Calu3 (cell line): ENCODE results near the gene GAS7. TPM values are rescaled to one million over a fixed set of nuclear protein-coding genes. Genes with fewer than 3 reads are reported as not detected.
"Not testable (repeated sequence)": the region's sequence is repeated elsewhere in the genome, so short reads cannot be mapped to it uniquely, and the experiment has no call there.

Experiments
- BruUV-seq: library from RNA; stranded (reverse); fragments of 400-500 nt; replicated peaks from 2 replicates; lab custom pipeline; 2021; lab: Mats Ljungman, UMichigan
- CTCF ChIA-PET: fragments of 300-600 bp; sonication (Branson Sonifier 250); formaldehyde crosslinking; loops from one replicate; lab custom pipeline; 2022; ENCODE audit warnings: antibody characterized with exemption; lab: Charles Lee
- DNase-seq: peaks from one replicate; pipeline ENCODE4 v3.0.0; 2022
- H3K27ac Mint-ChIP-seq: one replicate; pipeline ENCODE4 v1.8.0; 2022; ENCODE audit warnings: mixed read lengths; ENCODE audit not compliant: unreplicated experiment
- H3K27me3 Mint-ChIP-seq: one replicate; pipeline ENCODE4 v1.8.0; 2022; ENCODE audit warnings: mixed read lengths; ENCODE audit not compliant: unreplicated experiment
- H3K36me3 Mint-ChIP-seq: one replicate; pipeline ENCODE4 v1.8.0; 2022; ENCODE audit warnings: mild to moderate bottlenecking, moderate library complexity, mixed read lengths; ENCODE audit not compliant: insufficient read depth, unreplicated experiment
- H3K4me1 Mint-ChIP-seq: one replicate; pipeline ENCODE4 v1.8.0; 2022; ENCODE audit warnings: mild to moderate bottlenecking, low read depth, mixed read lengths; ENCODE audit not compliant: unreplicated experiment
- H3K4me3 Mint-ChIP-seq: one replicate; pipeline ENCODE4 v1.8.0; 2022; ENCODE audit warnings: mild to moderate bottlenecking, low read depth, moderate library complexity, mixed read lengths; ENCODE audit not compliant: unreplicated experiment
- H3K9me3 Mint-ChIP-seq: one replicate; pipeline ENCODE4 v1.8.0; 2022; ENCODE audit warnings: low read depth, mixed read lengths; ENCODE audit not compliant: unreplicated experiment
- CTCF ChIP-seq: fragments of 200-600 bp; IDR thresholded peaks from one replicate; pipeline ENCODE4 v1.8.0; 2022; ENCODE audit warnings: antibody characterized with exemption; ENCODE audit not compliant: unreplicated experiment
- intact Hi-C: fragments of 100-400 bp; cut with micrococcal nuclease; formaldehyde crosslinking; loops from one replicate; pipeline ENCODE4 v1.10.0; 2022; ENCODE audit not compliant: unreplicated experiment
- total RNA-seq: library from RNA; stranded (reverse); gene quantifications from 2 replicates; pipeline ENCODE4 v1.2.3, GENCODE V29; 2022

The GAS7 gene
- total RNA-seq, 1 experiment from 2014 or later: 0.42 TPM

- no TSS peak for BruUV-seq
- DNase-seq: no peak
- Mint-ChIP-seq H3K9me3 (no peaks in the 10 kb centered on the region), H3K4me1 (no peaks in the 10 kb centered on the region), H3K4me3 (no peak overlapping the region), H3K27ac (no peak overlapping the region), H3K27me3 (no peaks in the 10 kb centered on the region), H3K36me3 (peaks cover 5% of the 10 kb centered on the region)
- no peak for TF ChIP-seq CTCF
- intact Hi-C loops: loop anchor here (10.0 kb wide), 1 partner anchor 689 kb away; no protein-coding TSS in a partner anchor
- CTCF ChIA-PET: interaction anchor here (1.0 to 1.2 kb wide), 3 partner anchors 57 to 691 kb away, joined by 3 to 5 read pairs (median 4); no protein-coding TSS in a partner anchor
These were observed 272.9 kb downstream of the GAS7 start for GRCh38 chr17:9925457-9925856.

GRCh38 chr17:9924735-9925191 lies 273.6 kb downstream of the GAS7 start:
- H3K36me3 Mint-ChIP-seq: peaks cover 5% of the 10 kb centered on the region
- H3K4me3 Mint-ChIP-seq: no peak overlapping the region
- H3K4me1 Mint-ChIP-seq: no peaks in the 10 kb centered on the region
- no peaks in the 10 kb centered on the region for H3K9me3 Mint-ChIP-seq
- BruUV-seq: no TSS peak
- intact Hi-C loops: loop anchor here (10.0 kb wide), 1 partner anchor 690 kb away; no protein-coding TSS in a partner anchor
- TF ChIP-seq CTCF: no peak
- peak; percentile 32 for DNase-seq
- no peak overlapping the region for H3K27ac Mint-ChIP-seq
- CTCF ChIA-PET: interaction anchor here (1.0 to 1.2 kb wide), 3 partner anchors 57 to 692 kb away, joined by 3 to 5 read pairs (median 4); no protein-coding TSS in a partner anchor
- H3K27me3 Mint-ChIP-seq: no peaks in the 10 kb centered on the region

- DNase-seq: no peak
- TF ChIP-seq CTCF: no peak
- Mint-ChIP-seq H3K27me3 (peaks cover 9% of the 10 kb centered on the region), H3K4me1 (no peaks in the 10 kb centered on the region), H3K27ac (no peak overlapping the region), H3K36me3 (peaks cover 5% of the 10 kb centered on the region), H3K9me3 (no peaks in the 10 kb centered on the region), H3K4me3 (no peak overlapping the region)
- no TSS peak for BruUV-seq
- CTCF ChIA-PET: no interaction called here
- intact Hi-C loops: loop anchor here (10.0 kb wide), 1 partner anchor 693 kb away; no protein-coding TSS in a partner anchor
These were observed 276.2 kb downstream of the GAS7 start for GRCh38 chr17:9922012-9922848.

- H3K4me3 Mint-ChIP-seq, CTCF ChIA-PET: not testable (repeated sequence)
These were observed 277.2 kb downstream of the GAS7 start for GRCh38 chr17:9921216-9921615.

More at GRCh38 chr17:9921216-9921615, 277.2 kb downstream of the GAS7 start:
- H3K27ac Mint-ChIP-seq, H3K27me3 Mint-ChIP-seq, H3K4me1 Mint-ChIP-seq, H3K36me3 Mint-ChIP-seq, BruUV-seq, DNase-seq, H3K9me3 Mint-ChIP-seq: not testable (repeated sequence)
- intact Hi-C loops: loop anchor here (10.0 kb wide), 1 partner anchor 694 kb away; no protein-coding TSS in a partner anchor
